ENCODE data around the gene FYB2. TPM values are rescaled to one million over a fixed set of nuclear protein-coding genes. Genes with fewer than 3 reads are reported as not detected.

The FYB2 gene
- total RNA-seq, 1 experiment from 2014 or later = 0.15 TPM

DNA sequence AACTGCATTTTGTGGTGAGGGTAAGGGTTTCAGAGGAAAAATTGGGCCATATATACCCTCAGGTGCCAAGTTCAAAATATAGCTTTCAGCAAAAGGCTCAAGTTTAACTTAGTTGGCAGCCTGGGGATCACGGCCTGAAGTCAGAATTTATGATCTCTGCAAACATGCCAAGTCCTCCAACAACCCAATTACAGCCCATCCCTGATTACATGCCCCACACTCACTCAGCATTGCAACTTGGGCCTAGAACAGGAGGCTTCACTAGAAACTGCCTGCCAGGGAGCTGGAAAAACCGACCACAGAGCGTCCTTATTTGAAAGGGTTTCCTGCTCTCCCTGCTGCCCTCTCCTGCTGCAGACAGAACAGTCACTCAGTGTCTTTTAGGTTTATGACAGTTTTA, 12.4 kb downstream of the FYB2 start:
- peak; percentile 56 for ATAC-seq
- no peaks in the 10 kb centered on the region for H3K27me3 Mint-ChIP-seq (ENCODE audit: low read depth)
- POLR2A ChIA-PET = no interaction called here
- H3K36me3 Mint-ChIP-seq = peaks cover 3% of the 10 kb centered on the region; the same call in 1 of the 2 replicates
- CTCF ChIA-PET = interaction anchor here (0.8 to 2.3 kb wide), 4 partner anchors 10 to 48 kb away, joined by 3 to 11 read pairs (median 4); no protein-coding TSS in a partner anchor
- H3K4me1 Mint-ChIP-seq = peaks cover 2% of the 10 kb centered on the region; the same call in 1 of the 2 replicates
- DNase-seq (ENCODE audit: low spot score) = no peak
- no peak overlapping the region for H3K27ac Mint-ChIP-seq
- TF ChIP-seq, protein P1, sequence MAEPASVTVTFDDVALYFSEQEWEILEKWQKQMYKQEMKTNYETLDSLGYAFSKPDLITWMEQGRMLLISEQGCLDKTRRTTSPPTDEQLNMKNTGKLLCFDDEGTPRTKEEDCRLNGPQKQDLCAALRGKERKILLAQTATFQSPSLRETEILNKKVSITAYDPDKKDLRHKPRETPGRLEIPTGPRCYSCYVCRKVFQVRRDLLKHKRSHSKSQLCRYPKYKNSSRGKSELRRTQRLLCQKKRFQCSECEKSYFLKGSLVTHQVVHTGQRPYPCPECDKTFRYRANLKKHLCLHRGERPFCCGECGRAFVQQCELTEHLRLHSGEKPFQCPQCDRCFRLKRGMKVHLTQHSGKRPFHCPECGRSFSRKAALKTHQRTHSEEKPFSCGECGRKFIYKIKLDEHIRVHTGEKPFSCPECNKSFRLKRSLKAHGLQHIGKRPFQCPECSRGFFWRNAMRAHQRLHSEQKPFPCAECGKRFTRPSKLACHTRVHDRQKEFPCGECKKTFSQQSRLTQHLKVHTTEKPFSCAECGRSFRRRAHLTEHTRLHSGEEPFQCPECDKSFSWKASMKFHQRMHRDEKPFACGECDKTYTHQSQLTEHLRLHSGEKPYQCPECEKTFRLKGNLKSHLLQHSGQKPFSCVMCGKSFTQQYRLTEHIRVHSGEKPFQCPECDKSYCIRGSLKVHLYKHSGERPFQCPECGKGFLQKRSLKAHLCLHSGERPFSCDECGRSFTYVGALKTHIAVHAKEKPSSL (CRISPR knock-in tag; conservative IDR thresholded peaks at IDR 0.05) = no peak
- TF ChIP-seq, protein P2, sequence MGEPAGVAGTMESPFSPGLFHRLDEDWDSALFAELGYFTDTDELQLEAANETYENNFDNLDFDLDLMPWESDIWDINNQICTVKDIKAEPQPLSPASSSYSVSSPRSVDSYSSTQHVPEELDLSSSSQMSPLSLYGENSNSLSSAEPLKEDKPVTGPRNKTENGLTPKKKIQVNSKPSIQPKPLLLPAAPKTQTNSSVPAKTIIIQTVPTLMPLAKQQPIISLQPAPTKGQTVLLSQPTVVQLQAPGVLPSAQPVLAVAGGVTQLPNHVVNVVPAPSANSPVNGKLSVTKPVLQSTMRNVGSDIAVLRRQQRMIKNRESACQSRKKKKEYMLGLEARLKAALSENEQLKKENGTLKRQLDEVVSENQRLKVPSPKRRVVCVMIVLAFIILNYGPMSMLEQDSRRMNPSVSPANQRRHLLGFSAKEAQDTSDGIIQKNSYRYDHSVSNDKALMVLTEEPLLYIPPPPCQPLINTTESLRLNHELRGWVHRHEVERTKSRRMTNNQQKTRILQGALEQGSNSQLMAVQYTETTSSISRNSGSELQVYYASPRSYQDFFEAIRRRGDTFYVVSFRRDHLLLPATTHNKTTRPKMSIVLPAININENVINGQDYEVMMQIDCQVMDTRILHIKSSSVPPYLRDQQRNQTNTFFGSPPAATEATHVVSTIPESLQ (CRISPR knock-in tag; IDR thresholded peaks at IDR 0.05) = no peak
- H3K9me3 Mint-ChIP-seq = peaks cover 5% of the 10 kb centered on the region
- H3K4me3 Mint-ChIP-seq = no peak overlapping the region

DNA sequence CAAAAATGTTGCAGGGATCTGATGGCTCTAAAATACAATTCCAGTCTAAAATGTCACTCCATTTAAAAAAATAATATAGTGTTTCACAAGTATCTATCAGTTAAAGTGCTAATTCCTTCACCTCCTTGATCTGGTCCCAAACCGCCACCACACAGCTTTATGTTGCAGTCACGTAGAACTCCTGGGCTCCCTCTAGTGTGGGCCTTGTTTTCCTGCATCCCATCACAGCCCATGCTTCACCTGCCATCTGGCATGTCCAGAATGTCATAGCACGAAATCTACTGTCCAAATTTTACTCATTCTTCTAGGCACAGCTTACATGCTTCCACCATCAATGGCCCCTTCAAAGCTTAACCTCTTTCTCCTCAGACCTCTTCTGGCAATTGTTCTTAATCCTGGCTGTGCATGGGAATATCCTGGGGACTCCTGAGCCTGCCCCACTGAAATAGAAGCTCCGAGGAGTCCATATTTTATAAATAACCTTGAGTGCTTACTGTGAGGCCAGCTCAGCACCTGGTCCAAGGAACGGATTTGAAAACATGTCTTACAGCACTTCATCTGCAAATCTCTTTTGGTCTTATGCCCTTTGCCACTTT, 15.5 kb downstream of the FYB2 start:
- Mint-ChIP-seq H3K27me3 (ENCODE audit: low read depth) (no peaks in the 10 kb centered on the region), H3K9me3 (peaks cover 5% of the 10 kb centered on the region), H3K27ac (no peak overlapping the region), H3K4me3 (no peak overlapping the region), H3K4me1 (no peaks in the 10 kb centered on the region), H3K36me3 (peaks cover 3% of the 10 kb centered on the region; the same call in 1 of the 2 replicates)
- POLR2A ChIA-PET = no interaction called here
- peak; percentile 98 for ATAC-seq
- DNase-seq (ENCODE audit: low spot score) = peak; percentile 71
- TF ChIP-seq, protein P3, sequence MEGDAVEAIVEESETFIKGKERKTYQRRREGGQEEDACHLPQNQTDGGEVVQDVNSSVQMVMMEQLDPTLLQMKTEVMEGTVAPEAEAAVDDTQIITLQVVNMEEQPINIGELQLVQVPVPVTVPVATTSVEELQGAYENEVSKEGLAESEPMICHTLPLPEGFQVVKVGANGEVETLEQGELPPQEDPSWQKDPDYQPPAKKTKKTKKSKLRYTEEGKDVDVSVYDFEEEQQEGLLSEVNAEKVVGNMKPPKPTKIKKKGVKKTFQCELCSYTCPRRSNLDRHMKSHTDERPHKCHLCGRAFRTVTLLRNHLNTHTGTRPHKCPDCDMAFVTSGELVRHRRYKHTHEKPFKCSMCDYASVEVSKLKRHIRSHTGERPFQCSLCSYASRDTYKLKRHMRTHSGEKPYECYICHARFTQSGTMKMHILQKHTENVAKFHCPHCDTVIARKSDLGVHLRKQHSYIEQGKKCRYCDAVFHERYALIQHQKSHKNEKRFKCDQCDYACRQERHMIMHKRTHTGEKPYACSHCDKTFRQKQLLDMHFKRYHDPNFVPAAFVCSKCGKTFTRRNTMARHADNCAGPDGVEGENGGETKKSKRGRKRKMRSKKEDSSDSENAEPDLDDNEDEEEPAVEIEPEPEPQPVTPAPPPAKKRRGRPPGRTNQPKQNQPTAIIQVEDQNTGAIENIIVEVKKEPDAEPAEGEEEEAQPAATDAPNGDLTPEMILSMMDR (IDR thresholded peaks at IDR 0.05) = peak; percentile 36; the same call in 1 of the 2 replicates
- no peak for TF ChIP-seq KAT7 (CRISPR knock-in tag; IDR thresholded peaks at IDR 0.05; ENCODE audit: borderline replicate concordance)
- CTCF ChIA-PET = interaction anchor here (0.5 to 3.1 kb wide), 23 partner anchors 13 to 1467 kb away, joined by 3 to 45 read pairs (median 3); partner anchors contain the start of genes C8B and FYB2

DNA sequence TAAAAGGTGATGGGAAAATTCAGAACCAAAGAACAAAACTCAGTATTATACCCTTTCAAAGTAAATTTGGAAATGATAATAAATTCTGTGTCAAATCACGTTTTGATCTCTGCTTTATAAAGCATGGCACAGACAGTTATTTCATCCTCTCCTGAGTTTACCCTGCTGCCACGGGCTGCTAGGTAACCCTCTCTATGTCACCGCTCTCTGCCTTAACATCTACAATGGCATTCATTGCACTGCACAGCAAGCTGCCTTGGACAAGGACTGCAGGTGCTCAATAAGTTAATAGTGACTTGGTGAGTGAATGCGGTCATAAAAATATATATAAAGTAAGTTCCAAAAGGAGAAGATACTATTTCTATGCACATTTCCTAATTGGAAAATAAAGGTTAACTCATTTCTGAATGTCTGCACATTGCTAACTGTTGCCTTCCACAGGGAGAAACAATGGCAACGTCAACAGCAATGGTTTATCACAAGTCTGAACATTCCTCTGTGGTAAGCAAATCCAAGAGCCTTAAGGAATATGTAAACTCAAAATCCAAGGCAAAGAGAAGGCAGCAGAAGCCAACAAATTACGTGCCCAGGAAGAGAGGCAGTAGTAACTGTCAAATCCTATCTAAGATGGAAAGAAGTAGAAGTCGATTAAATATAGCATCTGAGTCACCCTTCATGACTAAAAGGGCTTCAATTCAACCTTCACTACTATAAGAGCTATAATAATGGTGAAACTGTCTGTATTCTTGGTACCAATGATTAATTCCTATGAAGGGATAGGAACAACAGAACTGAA, 19.4 kb downstream of the FYB2 start:
- ATAC-seq (no peak), DNase-seq (ENCODE audit: low spot score) (no peak)
- Mint-ChIP-seq H3K9me3 (no peaks in the 10 kb centered on the region), H3K27me3 (ENCODE audit: low read depth) (no peaks in the 10 kb centered on the region), H3K36me3 (no peaks in the 10 kb centered on the region), H3K4me1 (peaks cover 18% of the 10 kb centered on the region), H3K4me3 (no peak overlapping the region), H3K27ac (no peak overlapping the region)
- CTCF ChIA-PET = no interaction called here
- POLR2A ChIA-PET = interaction anchor here (0.6 kb wide), 1 partner anchor 87 kb away, joined by 3 read pairs; no protein-coding TSS in a partner anchor
- TF ChIP-seq CREM (CRISPR knock-in tag; IDR thresholded peaks at IDR 0.05) (no peak), KAT7 (CRISPR knock-in tag; IDR thresholded peaks at IDR 0.05; ENCODE audit: borderline replicate concordance) (no peak), ZNF232 (CRISPR knock-in tag; IDR thresholded peaks at IDR 0.05) (no peak), NFE2L1 (CRISPR knock-in tag; IDR thresholded peaks at IDR 0.05) (no peak), HMGA2 (CRISPR knock-in tag; IDR thresholded peaks at IDR 0.05) (no peak), TEAD1 (CRISPR knock-in tag; IDR thresholded peaks at IDR 0.05) (no peak), ZNF263 (CRISPR knock-in tag; IDR thresholded peaks at IDR 0.05; ENCODE audit: low read depth) (no peak)
- TF ChIP-seq, protein P4, sequence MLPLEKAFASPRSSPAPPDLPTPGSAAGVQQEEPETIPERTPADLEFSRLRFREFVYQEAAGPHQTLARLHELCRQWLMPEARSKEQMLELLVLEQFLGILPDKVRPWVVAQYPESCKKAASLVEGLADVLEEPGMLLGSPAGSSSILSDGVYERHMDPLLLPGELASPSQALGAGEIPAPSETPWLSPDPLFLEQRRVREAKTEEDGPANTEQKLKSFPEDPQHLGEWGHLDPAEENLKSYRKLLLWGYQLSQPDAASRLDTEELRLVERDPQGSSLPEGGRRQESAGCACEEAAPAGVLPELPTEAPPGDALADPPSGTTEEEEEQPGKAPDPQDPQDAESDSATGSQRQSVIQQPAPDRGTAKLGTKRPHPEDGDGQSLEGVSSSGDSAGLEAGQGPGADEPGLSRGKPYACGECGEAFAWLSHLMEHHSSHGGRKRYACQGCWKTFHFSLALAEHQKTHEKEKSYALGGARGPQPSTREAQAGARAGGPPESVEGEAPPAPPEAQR (CRISPR knock-in tag; IDR thresholded peaks at IDR 0.05) = no peak
- TF ChIP-seq, protein P5, sequence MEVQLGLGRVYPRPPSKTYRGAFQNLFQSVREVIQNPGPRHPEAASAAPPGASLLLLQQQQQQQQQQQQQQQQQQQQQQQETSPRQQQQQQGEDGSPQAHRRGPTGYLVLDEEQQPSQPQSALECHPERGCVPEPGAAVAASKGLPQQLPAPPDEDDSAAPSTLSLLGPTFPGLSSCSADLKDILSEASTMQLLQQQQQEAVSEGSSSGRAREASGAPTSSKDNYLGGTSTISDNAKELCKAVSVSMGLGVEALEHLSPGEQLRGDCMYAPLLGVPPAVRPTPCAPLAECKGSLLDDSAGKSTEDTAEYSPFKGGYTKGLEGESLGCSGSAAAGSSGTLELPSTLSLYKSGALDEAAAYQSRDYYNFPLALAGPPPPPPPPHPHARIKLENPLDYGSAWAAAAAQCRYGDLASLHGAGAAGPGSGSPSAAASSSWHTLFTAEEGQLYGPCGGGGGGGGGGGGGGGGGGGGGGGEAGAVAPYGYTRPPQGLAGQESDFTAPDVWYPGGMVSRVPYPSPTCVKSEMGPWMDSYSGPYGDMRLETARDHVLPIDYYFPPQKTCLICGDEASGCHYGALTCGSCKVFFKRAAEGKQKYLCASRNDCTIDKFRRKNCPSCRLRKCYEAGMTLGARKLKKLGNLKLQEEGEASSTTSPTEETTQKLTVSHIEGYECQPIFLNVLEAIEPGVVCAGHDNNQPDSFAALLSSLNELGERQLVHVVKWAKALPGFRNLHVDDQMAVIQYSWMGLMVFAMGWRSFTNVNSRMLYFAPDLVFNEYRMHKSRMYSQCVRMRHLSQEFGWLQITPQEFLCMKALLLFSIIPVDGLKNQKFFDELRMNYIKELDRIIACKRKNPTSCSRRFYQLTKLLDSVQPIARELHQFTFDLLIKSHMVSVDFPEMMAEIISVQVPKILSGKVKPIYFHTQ (CRISPR knock-in tag; IDR thresholded peaks at IDR 0.05) = no peak
- TF ChIP-seq, protein P6, sequence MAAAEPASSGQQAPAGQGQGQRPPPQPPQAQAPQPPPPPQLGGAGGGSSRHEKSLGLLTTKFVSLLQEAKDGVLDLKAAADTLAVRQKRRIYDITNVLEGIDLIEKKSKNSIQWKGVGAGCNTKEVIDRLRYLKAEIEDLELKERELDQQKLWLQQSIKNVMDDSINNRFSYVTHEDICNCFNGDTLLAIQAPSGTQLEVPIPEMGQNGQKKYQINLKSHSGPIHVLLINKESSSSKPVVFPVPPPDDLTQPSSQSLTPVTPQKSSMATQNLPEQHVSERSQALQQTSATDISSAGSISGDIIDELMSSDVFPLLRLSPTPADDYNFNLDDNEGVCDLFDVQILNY (CRISPR knock-in tag; IDR thresholded peaks at IDR 0.05) = no peak
- TF ChIP-seq, protein P2 (CRISPR knock-in tag; IDR thresholded peaks at IDR 0.05) = no peak
- TF ChIP-seq, protein P7, sequence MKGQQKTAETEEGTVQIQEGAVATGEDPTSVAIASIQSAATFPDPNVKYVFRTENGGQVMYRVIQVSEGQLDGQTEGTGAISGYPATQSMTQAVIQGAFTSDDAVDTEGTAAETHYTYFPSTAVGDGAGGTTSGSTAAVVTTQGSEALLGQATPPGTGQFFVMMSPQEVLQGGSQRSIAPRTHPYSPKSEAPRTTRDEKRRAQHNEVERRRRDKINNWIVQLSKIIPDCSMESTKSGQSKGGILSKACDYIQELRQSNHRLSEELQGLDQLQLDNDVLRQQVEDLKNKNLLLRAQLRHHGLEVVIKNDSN (CRISPR knock-in tag; IDR thresholded peaks at IDR 0.05) = no peak
